Progenitor cell of endocrine pancreas (in vitro differentiated cells): ENCODE data around the gene CD36. TPM values are rescaled to one million over a fixed set of nuclear protein-coding genes. Genes with fewer than 3 reads are reported as not detected.

Experiments
- DNase-seq: peaks from one replicate; pipeline ENCODE4 v3.0.0; 2021; ENCODE audit warnings: low spot score; ENCODE audit not compliant: unreplicated experiment
- H3K27ac Mint-ChIP-seq: 2 replicates; pipeline ENCODE4 v1.8.0; 2021; ENCODE audit warnings: mild to moderate bottlenecking, moderate library complexity, mixed read lengths
- H3K27me3 Mint-ChIP-seq: 2 replicates; pipeline ENCODE4 v1.8.0; 2021; ENCODE audit warnings: mixed read lengths
- H3K36me3 Mint-ChIP-seq: 2 replicates; pipeline ENCODE4 v1.8.0; 2022; ENCODE audit warnings: mixed read lengths; ENCODE audit not compliant: insufficient read depth
- H3K4me1 Mint-ChIP-seq: 2 replicates; pipeline ENCODE4 v1.8.0; 2021; ENCODE audit warnings: low read depth, mixed read lengths
- H3K4me3 Mint-ChIP-seq: 2 replicates; pipeline ENCODE4 v1.8.0; 2021; ENCODE audit warnings: low read depth, mild to moderate bottlenecking, moderate library complexity, mixed read lengths
- H3K9me3 Mint-ChIP-seq: 2 replicates; pipeline ENCODE4 v1.8.0; 2021; ENCODE audit warnings: low read depth, mixed read lengths
- CTCF ChIP-seq: fragments of 200-600 bp; sonication (generic); IDR thresholded peaks from one replicate; pipeline ENCODE4 v1.5.0; 2021; ENCODE audit warnings: antibody characterized with exemption, mild to moderate bottlenecking; ENCODE audit not compliant: unreplicated experiment
- total RNA-seq: library from RNA; stranded (reverse); gene quantifications from 2 replicates; pipeline ENCODE4 v1.2.1, GENCODE V29; 2021

Gene CD36
- total RNA-seq, 1 donor from 2014 or later: 7.7 TPM

GRCh38 chr7:80676404-80676803 lies 38.0 kb downstream of the CD36 start:
- Mint-ChIP-seq H3K4me3 (no peak overlapping the region), H3K27ac (no peak overlapping the region), H3K4me1 (no peaks in the 10 kb centered on the region), H3K36me3 (no peaks in the 10 kb centered on the region), H3K27me3 (no peaks in the 10 kb centered on the region), H3K9me3 (no peaks in the 10 kb centered on the region)
- no peak for TF ChIP-seq CTCF
- DNase-seq: no peak

- Mint-ChIP-seq H3K27me3 (no peaks in the 10 kb centered on the region), H3K9me3 (no peaks in the 10 kb centered on the region), H3K4me3 (no peak overlapping the region), H3K36me3 (no peaks in the 10 kb centered on the region), H3K4me1 (no peaks in the 10 kb centered on the region), H3K27ac (no peak overlapping the region)
- no peak for TF ChIP-seq CTCF
- no peak for DNase-seq
Observed at GRCh38 chr7:80677629-80678028, 39.2 kb downstream of the CD36 start.

- TF ChIP-seq CTCF: peak; percentile 18
- no peaks in the 10 kb centered on the region for H3K27me3 Mint-ChIP-seq
- DNase-seq: no peak
- H3K4me1 Mint-ChIP-seq: no peaks in the 10 kb centered on the region
- H3K4me3 Mint-ChIP-seq: no peak overlapping the region
- H3K27ac Mint-ChIP-seq: no peak overlapping the region
- no peaks in the 10 kb centered on the region for H3K36me3 Mint-ChIP-seq
- H3K9me3 Mint-ChIP-seq: no peaks in the 10 kb centered on the region
Observed at GRCh38 chr7:80678707-80679106, 40.3 kb downstream of the CD36 start.

GRCh38 chr7:80679921-80680907 lies 41.8 kb downstream of the CD36 start:
- Mint-ChIP-seq H3K36me3 (no peaks in the 10 kb centered on the region), H3K9me3 (peaks cover 5% of the 10 kb centered on the region), H3K4me1 (no peaks in the 10 kb centered on the region), H3K27me3 (no peaks in the 10 kb centered on the region), H3K27ac (no peak overlapping the region), H3K4me3 (no peak overlapping the region)
- TF ChIP-seq CTCF: no peak
- no peak for DNase-seq

GRCh38 chr7:80681272-80681885 lies 42.9 kb downstream of the CD36 start:
- H3K27ac Mint-ChIP-seq: no peak overlapping the region
- no peak for DNase-seq
- no peaks in the 10 kb centered on the region for H3K27me3 Mint-ChIP-seq
- no peaks in the 10 kb centered on the region for H3K36me3 Mint-ChIP-seq
- H3K4me1 Mint-ChIP-seq: no peaks in the 10 kb centered on the region
- peak; percentile 53 for TF ChIP-seq CTCF
- H3K9me3 Mint-ChIP-seq: peaks cover 5% of the 10 kb centered on the region
- H3K4me3 Mint-ChIP-seq: no peak overlapping the region
